Activated CD4-positive, CD25-positive, alpha-beta regulatory T cell (primary cell): ENCODE measurements around the gene KITLG.
"Not testable (repeated sequence)": the region's sequence is repeated elsewhere in the genome, so short reads cannot be mapped to it uniquely, and the experiment has no call there.

Experiments used
- DNase-seq, 4 experiments: peaks; one replicate each; lab custom pipeline; 2025; lab: John Stamatoyannopoulos, UW

The KITLG gene

DNA sequence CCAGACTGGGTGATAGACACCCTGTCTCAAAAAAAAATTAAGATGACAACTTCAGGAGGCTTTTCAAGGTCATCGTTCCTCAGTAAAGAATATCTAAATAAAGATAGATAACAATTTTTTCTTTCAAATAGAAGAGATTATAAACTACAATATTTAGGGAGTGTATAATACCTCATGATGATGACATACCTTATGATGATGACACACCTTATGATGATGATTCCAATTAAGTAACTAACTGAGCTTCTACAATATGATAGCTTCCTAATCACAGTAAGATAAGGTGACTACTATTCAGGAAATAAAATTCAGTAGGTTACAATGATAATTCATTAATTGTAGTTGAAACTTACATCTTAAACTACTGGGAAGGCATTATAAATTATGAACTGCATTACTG lies 40.4 kb downstream of the KITLG start:
- no peak for DNase-seq

DNA sequence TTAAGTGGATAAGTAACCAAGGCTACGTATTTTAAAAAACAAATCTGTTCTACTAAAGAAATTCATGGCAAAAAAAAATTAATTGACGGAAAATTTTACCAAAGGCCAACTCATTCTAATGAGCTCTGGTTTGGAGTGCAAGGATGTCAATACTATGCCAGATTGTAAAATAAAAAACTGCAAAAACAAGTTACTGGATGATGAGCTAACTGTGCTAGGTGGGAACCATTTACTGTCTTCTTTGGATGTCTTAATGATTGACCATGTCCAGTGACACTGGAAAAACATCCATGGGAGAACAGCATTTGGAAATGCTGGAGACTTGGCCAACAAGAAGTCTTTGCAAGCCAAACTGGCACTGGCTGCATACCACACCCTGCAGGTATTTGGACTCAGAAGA lies 41.6 kb downstream of the KITLG start:
- DNase-seq, result no peak

DNA sequence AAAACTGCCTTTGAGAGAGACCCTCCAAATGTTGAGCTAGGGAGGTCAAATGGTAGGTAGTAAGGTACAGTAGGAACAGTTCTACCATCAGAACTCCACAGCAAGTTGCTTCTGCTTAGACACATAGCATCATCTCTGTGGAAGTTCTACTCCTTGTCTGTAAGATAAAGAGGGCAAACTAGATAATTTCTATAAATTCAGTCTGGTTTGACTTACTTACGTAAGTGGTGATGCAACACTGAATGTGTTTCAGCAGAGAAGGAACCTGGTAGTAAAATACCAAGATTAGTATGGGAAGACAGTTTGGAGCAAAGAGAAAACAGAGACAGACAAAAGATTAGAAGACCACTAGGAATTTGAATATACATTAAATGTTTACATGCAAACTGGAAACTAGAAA lies 42.0 kb downstream of the KITLG start:
- no peak for DNase-seq

DNA sequence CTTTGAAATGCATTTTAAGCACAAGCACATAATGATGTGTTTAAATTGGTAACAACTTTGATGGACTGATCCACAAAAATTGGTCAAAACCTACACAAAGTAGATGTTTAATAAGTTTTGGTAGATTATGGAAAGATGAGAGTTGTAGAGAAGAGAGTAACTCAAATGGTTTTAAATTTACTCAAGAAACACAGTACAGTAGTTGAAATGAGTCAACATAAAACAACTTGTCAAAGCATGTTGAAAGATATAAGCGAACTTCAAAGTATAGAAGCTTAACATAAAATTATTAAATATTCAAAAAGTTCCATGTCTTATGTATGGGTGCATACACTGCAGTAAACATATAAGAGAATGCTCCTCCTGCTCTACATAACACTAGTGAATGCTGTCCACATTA lies 49.4 kb downstream of the KITLG start:
- no peak for DNase-seq

DNA sequence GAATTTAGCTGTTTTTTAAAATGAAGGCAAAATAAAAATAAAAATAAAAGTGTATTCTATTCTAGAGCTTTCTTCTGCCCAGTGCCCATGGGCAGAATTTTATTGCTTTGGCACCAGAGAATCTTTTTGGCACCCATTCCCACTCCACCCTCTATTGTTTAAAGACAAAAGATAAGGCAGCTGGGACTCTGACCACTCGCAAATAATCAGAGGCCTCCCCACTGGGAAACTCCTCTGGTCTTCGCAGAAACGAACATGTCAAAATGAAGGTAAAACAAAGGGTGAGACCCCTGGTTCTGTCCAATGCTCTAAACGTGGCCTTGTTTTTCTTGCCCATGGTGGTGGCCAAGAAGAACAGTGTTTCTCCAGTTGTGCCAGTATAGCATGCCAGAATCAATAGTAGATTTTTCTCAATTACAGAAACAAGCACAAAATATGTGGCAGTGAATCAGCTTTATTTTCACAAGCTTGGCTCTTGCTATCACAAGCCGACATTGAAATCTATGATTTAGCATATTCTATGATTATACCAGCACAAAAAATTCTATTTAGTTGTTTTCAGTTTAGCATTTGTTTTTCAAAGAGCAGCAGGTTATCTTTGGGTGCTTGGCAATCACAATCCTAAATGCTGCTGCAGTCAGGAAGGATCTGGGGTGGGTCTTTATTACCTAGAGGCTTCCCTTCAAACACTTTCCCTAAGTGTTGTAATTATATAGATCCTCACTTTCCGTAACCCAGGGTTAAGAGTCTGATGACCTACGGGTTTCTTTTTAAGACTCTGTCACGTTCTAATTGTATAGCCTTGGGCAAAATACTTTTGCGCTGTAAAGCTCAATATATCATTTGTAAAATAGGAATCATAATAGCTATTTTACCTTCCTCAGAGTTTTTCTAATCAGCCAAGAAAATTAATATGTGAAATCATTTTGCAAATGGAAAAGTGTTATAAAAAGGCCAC lies 50.5 kb downstream of the KITLG start:
- no peak for DNase-seq

GRCh38 chr12:88522961-88523360 lies 57.3 kb downstream of the KITLG start:
- no peak for DNase-seq

DNA sequence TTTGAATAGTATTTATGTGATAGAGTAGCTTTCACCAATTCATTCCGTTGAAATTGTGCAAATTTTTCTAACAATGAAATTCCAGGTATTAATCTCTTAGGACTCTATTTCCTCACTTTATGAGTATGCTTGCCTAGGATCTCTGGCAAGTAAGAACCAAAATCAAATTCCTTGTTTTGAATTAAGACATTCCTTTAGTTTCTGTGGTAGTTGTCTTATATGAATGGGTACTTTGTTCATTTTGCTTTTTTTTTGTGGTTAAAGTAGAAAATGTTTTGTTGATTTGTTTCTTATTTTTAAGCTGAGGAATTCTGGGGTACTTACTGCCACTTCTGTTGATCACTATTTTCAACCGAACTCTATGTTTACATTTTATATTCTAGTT lies 59.8 kb downstream of the KITLG start:
- DNase-seq, result no peak

DNA sequence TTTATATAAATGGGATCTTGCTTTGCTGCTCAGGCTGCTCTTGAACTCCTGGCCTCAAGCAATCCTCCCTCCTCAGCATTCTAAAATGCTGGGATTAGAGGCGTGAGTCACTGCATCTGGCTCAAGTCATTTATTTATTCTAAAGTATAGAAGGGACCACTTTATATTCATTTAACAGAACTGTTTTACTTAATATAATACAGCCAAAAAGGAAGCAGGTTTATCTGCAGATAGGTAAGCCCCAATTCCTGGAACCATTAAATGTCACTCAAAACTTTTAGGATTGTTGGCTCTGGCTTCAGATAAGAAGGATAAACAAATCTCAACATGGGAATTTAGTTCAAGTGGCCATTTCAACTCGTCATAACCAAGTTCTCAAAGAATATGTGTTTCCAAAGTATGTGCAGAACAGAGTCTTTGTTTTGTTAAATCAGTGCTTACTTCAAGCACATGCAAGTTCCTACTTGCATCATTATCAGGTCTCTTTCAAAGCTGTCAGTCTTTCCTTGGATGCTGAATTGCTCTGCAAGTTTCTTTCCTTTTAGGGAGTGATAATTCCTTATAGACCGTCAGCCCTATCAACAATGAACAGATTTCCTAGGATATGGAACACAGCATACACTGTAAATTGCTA lies 60.4 kb downstream of the KITLG start:
- DNase-seq, result no peak

DNA sequence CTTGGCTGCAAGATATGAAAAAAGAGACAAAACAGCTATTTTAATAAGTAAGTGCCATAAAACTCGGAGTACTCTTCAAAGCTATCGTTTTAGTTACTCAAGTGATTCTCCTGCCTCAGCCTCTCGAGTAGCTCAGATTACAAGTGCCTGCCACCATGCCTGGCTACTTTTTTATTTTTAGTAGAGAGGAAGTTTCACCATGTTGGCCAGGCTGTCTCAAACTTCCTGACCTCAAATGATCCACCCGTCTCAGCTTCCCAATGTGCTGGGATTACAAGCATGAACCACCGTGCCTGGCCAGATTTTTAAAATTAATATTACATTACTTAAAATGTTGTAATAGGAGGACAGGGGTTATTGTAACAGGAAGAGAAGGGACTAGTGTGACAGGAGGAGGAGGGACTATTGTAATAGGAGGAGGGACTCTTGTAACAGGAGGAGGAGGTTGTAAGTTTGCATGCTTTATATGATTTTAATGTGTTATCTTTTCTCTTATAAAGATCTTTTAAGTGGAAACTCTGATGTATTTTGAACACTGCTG lies 61.3 kb downstream of the KITLG start:
- no peak for DNase-seq

GRCh38 chr12:88516811-88517210 lies 63.5 kb downstream of the KITLG start:
- DNase-seq, result no peak

GRCh38 chr12:88510843-88511242 lies 69.4 kb downstream of the KITLG start:
- DNase-seq, result no peak

DNA sequence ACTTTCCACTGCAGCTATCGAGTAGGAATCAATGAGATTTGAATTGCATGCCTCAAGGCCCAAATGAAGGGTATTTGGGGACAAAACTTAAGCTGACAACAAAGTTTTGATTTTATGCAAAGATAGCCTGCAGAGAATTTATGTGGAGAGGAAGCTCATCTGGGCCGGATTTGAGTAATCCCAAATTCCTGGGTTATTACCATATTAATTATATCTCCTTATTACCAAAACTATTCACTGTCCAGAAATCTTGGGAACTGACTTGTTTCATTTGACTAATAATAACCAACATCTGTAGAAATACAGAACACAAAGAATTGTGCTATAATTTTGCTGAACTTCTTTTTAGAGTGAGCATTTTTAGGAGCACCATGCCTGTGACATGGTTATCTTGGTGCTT lies 70.4 kb downstream of the KITLG start:
- no peak for DNase-seq

GRCh38 chr12:88509347-88509746 lies 70.9 kb downstream of the KITLG start:
- no peak for DNase-seq

DNA sequence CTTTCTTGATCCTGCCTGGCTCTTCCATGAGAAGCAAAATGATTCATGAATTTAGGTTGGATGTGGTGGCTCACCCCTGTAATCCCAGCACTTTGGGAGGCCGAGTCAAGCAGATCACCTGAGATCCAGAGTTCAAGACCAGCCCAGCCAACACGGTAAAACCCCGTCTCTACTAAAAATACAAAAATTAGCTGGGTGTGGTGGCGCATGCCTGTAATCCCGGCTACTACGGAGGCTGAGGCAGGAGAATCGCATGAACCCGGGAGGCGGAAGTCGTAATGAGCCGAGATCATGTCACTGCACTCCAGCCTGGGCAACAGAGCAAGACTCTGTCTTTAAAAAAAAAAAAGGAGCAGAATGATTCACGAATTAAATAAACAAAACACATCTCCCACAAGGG lies 72.4 kb downstream of the KITLG start:
- DNase-seq, result not testable (repeated sequence)

GRCh38 chr12:88507270-88507669 lies 73.0 kb downstream of the KITLG start:
- no peak for DNase-seq

DNA sequence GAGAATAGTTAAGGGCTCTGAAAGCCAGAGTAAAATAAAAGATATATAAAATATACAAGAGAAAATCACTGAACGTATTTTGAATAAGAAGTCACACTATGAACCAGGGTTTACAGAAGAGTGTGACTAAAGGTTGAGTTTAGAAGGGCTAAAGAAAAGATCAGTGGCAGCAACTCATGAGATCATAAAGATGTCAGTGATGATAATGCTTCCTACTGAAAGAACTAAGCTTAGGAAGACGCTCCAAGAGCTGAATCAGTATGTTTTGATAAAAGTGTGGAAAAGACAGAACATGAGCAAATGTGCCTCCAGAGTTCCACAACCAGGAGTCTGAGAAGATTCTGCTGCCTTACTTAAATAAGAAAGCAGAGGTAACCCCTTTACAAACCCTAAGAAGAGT lies 74.6 kb downstream of the KITLG start:
- DNase-seq, result no peak

DNA sequence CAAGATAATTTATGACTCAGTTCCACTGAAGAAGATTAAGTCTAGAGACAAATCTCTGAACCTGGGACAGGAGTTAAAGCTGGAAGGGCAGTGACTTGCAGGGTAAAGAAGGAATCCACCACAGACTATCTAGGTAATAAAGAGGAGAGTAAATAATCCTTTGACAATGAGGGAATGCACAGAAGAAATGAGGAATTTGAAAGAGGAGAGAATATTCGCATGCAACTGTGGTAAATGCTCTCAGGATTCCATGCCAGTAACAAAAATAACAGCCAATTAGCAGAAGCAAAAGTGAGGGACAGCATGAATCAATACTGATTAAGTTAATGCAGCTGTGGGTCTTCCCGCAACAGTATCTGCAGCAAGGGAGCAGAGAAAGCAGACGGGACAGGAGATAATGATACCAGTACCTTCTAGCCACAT lies 77.0 kb downstream of the KITLG start:
- no peak for DNase-seq

GRCh38 chr12:88501972-88502938 lies 78.0 kb downstream of the KITLG start:
- no peak for DNase-seq

DNA sequence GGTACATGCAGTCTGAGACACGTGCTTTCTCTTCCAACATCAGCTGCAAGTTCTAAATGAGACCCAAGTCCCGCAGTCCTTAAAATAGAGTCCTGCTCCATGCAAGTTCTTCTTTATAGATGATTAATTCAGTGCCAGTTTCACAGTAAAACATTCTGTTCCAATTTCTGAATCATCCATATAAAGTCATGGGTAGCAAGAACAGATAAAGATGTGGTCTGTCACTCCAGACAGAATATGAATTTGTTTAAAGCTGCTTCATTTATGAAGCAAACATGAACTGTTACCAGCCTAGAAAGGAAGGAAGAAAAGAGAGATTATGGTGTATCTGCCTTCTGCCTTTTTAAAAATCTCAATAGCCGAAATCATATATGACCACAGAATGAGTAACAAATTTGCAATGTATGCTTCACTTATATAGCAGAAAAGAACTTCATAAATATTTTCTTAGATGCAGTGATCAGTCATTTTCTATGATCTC lies 83.3 kb downstream of the KITLG start:
- no peak for DNase-seq

DNA sequence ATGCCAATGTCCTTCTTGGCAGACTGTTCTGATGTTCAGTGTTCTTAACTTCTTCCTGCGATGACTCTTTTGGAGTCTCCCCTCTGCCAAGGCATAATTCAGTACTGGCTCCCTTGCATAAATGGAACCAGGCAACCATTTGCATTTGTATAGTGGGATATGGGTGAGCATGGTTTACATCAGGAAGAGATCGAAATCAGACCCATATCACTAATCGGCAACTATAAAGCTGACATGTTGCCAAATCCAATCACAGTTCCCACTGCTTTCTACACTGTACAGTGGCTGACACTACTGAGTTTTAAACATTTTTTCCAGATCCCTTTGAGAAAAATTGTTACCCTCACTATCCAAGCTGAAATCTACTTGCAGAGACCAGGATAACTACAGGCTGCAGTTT lies 83.8 kb downstream of the KITLG start:
- no peak for DNase-seq

GRCh38 chr12:88495031-88495430 lies 85.2 kb downstream of the KITLG start:
- DNase-seq, result no peak

- DNase-seq, result no peak
These were observed 85.8 kb downstream of the KITLG start for GRCh38 chr12:88494520-88494919.
